Measurements from ENCODE around the gene NSMCE4A. TPM values are rescaled to one million over a fixed set of nuclear protein-coding genes. Genes with fewer than 3 reads are reported as not detected.

Gene NSMCE4A
- total and polyA plus RNA-seq, 2 of the 8 experiments (the other 6 are each of a cell fraction or from before 2014, with no cell fraction given) = 48.6 to 66.0 TPM

DNA sequence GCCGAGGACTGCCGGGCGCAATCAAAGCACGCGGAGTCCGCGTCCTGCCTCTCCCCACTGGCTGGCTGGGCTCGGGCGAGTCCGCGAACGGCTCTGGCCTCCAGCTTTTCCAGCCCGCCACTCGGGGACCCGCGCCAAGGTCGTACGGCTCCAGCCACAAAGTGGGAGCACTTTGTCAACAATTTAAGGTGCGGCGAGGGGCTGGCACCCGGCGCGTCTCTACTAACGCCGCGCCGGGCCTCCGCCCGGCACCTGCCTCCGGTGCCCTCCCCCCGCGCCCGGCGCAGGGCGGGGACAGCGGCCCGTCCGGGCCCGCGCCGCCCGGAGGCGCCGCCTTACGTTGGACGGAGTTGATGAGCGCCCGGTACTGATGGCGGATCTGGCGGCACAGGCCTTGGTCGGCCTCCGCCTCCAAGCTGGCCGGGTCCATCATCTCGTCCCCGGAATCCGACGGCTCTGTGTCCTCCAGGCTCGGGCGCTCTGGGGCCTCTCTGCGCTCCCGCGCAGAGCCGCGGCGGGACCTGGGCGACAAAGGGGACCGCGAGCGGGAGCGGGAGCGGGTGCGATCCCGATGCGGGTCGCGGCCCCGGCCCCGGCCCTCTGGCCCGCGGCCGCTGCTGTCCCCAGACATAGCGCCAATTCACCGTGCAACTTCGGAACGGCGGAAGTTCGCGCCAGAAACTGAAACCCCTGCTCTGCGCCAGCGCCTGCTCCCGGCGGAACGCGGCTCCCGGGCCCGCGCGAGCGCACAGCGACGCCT is at the start of gene NSMCE4A (continued):
- TF ChIP-seq, protein P1, sequence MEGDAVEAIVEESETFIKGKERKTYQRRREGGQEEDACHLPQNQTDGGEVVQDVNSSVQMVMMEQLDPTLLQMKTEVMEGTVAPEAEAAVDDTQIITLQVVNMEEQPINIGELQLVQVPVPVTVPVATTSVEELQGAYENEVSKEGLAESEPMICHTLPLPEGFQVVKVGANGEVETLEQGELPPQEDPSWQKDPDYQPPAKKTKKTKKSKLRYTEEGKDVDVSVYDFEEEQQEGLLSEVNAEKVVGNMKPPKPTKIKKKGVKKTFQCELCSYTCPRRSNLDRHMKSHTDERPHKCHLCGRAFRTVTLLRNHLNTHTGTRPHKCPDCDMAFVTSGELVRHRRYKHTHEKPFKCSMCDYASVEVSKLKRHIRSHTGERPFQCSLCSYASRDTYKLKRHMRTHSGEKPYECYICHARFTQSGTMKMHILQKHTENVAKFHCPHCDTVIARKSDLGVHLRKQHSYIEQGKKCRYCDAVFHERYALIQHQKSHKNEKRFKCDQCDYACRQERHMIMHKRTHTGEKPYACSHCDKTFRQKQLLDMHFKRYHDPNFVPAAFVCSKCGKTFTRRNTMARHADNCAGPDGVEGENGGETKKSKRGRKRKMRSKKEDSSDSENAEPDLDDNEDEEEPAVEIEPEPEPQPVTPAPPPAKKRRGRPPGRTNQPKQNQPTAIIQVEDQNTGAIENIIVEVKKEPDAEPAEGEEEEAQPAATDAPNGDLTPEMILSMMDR (IDR thresholded peaks at IDR 0.05; ENCODE audit: control extremely low read depth in 1 of 3, insufficient read depth in 1 of 3, low read depth in 1 of 3, low read length in 3 of 3) = peak; percentile 60 to 84 (median 73)
- TF ChIP-seq RAD21 (IDR thresholded peaks at IDR 0.05 in 1 of 2, conservative IDR thresholded peaks at IDR 0.05 in 1 of 2; ENCODE audit: low read depth in 2 of 2, low read length in 2 of 2) (peak in 1 of 2 experiments; percentile 56; a peak in 2 of 4 replicates), KDM4A (IDR thresholded peaks at IDR 0.05; ENCODE audit: low read depth, low read length, severe bottlenecking) (peak; percentile 71), TBP (IDR thresholded peaks at IDR 0.05; ENCODE audit: low read depth, low read length) (peak; percentile 66; the same call in 1 of the 2 replicates), JUND (IDR thresholded peaks at IDR 0.05; ENCODE audit: low read length) (no peak), ZNF274 (IDR thresholded peaks at IDR 0.05; ENCODE audit: borderline replicate concordance, extremely low read depth, low read length) (no peak), TAF7 (optimal IDR thresholded peaks at IDR 0.05; ENCODE audit: borderline replicate concordance, low read depth, low read length) (peak; percentile 77), PHF8 (conservative IDR thresholded peaks at IDR 0.05; ENCODE audit: low read depth, low read length) (peak; percentile 97), TCF12 (IDR thresholded peaks at IDR 0.05; ENCODE audit: low read depth, low read length) (no peak), RBBP5 (IDR thresholded peaks at IDR 0.05; ENCODE audit: borderline replicate concordance, low read depth, low read length) (peak; percentile 66; the same call in 1 of the 2 replicates), CEBPB (IDR thresholded peaks at IDR 0.05; ENCODE audit: low read depth, low read length) (no peak), POLR2AphosphoS5 (IDR thresholded peaks at IDR 0.05; ENCODE audit: low read depth, low read length) (peak; percentile 71), POLR2A (IDR thresholded peaks at IDR 0.05; ENCODE audit: control extremely low read depth in 1 of 2, low read depth in 2 of 2, low read length in 2 of 2) (peak in 1 of 2 experiments; percentile 93; a peak in 2 of 3 replicates), ASH2L (IDR thresholded peaks at IDR 0.05; ENCODE audit: low read length) (peak; percentile 90)
- TF ChIP-seq, protein P2, sequence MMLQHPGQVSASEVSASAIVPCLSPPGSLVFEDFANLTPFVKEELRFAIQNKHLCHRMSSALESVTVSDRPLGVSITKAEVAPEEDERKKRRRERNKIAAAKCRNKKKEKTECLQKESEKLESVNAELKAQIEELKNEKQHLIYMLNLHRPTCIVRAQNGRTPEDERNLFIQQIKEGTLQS (IDR thresholded peaks at IDR 0.05; ENCODE audit: insufficient read depth, low read depth, low read length) = no peak
- TF ChIP-seq, protein P3, sequence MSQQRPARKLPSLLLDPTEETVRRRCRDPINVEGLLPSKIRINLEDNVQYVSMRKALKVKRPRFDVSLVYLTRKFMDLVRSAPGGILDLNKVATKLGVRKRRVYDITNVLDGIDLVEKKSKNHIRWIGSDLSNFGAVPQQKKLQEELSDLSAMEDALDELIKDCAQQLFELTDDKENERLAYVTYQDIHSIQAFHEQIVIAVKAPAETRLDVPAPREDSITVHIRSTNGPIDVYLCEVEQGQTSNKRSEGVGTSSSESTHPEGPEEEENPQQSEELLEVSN (IDR thresholded peaks at IDR 0.05) = peak; percentile 59; the same call in 1 of the 2 replicates
- TF ChIP-seq, protein P4, sequence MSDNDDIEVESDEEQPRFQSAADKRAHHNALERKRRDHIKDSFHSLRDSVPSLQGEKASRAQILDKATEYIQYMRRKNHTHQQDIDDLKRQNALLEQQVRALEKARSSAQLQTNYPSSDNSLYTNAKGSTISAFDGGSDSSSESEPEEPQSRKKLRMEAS (IDR thresholded peaks at IDR 0.05) = peak; percentile 70

Measured in H1 (cell line).